Measurements from ENCODE around the gene KIAA0825.
"Not testable (repeated sequence)": the region's sequence is repeated elsewhere in the genome, so short reads cannot be mapped to it uniquely, and the experiment has no call there.

Gene KIAA0825

DNA sequence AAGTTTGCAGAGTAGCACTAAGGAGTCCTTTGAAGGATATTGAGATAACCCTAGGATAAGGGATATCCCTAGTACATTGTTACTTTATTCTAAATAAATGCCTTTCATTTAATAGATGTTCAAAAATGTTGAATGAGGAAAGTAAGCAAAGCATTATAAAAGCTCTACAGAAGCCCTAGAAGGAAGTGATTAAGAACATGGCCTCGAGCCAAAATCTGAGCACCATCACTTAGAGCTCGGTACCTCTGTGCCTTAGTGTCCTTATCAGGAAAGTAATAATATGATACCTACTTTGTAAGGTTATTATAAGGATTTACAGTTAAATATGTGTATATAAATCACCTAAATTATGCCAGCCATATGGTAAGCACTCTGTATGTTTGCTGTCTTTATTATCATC is 242.6 kb downstream of the KIAA0825 start:
- DNase-seq (ENCODE audit: low spot score): no peak

DNA sequence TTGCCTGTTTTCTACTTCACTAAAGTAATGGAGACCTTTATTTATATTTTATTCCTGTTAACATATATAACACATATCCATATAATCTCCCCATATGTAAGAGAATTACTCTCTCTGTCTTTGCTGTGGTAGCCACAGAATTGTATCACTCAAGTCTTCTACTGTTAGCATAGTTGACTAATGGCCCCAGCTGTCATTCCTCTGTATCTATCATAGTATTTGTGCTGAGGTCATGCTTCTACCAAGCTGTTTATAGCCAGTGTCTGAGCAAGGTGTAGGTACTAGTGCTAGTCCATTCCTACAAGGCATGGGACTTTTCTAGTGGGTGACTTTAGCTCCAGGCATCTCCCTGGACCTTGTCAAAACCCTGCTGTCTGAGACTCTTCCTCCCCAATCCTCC is 244.1 kb downstream of the KIAA0825 start:
- no peak for DNase-seq (ENCODE audit: low spot score)

DNA sequence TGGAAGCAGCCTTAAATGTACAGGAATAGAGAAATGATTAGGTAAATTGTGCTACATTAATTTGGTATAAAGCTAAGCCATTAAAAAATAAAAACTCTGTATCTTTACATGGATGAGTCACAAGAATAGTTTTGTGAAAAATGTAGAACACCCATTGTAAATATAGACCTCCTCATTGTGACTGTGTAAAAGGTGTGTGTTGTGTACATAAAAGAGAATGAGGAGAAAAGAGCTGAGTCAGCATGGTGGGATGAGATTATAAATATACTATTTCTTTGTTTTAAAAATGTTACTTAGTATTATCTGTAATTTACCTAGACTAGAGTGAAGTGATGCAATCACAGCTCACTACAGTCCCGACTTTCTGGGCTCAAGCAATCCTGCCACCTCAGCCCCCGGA is 250.5 kb downstream of the KIAA0825 start:
- DNase-seq (ENCODE audit: low spot score): no peak

DNA sequence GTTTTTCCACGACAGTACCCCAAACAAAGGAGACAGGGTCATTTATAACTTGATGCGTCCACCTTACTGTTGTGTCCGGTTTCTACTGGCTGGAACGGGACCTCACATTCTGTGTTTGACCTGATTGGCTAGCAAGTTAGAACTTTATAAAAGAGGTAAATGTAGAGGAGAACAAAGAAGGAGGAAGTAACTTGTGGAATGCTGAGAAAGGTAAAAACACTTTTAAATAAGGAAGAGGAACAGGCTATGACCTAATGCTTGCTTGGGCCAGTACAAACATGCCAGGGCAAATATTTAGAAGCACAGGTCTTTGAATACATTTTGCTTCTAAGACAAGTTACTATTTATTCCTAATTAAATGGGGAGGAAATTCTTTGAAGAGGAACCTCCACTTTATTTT is 251.6 kb downstream of the KIAA0825 start:
- DNase-seq (ENCODE audit: low spot score): no peak

DNA sequence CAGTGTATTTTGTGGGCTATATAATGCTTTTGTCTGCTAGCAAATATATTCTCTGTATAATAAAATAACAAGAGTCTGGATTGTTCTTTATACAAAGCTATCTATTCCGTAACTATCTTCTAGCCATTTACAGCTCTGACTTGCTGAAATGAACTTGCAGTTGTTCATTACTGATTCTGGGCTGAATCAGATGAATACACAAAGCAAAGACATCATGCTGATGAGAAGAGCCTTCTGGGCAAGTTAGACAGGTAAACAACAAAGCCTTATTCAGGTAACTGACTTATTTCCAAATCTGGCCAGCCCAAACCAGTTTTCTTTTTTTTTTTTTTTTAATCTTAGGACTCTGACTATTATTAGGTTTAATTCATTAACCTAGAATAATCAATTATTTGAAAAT is 255.5 kb downstream of the KIAA0825 start:
- DNase-seq (ENCODE audit: low spot score): no peak

DNA sequence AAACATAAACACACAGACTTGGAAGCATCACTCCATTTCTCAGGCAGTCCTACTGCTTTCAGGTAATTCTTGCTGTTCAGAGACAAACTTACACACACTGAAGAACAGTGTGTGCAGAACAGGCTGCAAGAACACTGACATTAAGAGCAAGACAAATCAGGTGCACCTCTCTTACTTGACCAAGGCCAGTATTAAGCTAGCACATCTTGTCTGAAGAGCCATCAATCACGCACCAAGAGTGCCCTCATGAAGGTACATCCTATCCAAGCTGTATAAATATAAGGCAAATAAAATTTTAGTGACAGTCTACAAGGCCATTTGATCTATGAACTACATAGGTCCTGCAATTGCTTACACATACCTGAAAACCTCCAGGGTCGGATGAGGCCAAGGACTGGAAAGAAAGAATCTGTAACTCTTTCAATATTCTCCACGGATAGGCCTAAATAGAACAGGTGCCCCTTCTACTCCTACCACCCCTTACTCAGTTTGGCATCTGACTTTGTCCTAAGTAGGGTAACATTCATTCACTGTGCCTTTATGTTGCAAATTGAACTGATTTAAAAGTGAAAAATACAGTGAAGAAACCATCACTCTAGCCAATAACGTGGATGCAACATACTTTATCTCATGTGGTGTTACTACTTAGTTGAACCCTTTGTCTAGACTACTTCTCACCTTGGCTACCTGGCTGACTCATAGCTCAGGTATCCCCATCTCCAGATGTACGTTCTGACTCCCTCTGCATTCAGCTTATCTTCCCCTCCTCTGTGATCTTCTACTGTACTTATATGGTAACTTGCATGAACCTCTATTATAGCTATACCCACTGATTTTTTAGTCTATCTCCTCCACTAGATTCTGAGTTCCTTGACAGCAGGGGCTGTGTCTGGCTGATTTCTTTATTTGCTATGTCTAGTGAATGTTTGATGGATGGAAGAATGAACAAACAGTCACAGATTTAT is 256.3 kb downstream of the KIAA0825 start:
- DNase-seq (ENCODE audit: low spot score): no peak

DNA sequence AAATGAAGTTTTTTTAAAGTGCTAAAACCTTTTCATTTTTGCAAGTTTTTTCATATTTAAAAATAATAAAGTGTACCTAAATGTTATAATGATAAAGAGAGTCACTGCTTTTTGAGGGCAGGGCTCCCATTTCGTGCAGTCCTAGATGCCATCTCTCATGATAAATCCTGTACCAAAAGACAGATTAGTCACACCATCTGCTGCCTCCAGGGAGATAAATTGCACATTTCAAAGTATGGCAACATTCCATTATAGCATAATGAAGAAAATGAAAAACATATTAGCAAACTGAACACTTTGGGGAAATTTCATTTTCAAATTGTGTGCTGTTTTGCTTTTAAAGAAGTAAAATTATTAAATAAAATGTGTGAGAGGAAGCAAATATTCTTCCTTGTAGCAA is 257.2 kb downstream of the KIAA0825 start:
- DNase-seq (ENCODE audit: low spot score): no peak

DNA sequence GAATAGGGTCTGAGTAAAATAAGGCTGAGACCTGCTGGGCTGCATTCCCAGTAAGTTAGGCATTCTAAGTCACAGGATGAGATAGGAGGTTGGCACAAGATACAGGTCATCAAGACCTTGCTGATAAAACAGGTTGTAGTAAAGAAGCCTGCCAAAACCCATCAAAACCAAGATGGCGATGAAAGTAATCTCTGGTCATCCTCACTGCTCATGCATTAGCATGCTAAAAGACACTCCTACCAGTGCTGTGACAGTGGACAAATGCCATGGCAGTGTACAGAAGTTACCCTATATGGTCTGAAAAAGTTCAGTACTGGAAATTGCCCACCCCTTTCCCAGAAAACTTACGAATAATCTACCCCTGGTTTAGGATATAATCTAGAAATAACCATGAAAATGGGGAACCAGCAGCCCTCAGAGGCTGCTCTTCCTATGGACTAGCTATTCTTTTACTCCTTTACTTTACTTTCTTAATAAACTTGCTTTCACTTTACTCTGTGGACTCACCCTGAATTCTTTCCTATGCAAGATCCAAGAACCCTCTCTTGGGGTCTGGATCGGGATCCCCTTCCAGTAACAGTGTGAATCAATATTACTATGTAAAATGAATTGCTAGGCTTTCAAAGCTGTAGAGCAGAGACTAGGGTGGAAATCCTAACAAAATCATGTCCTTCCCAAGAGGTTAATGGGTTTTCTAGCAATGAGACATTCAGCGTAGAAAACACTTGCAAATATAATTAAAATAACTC is 257.8 kb downstream of the KIAA0825 start:
- no peak for DNase-seq (ENCODE audit: low spot score)

DNA sequence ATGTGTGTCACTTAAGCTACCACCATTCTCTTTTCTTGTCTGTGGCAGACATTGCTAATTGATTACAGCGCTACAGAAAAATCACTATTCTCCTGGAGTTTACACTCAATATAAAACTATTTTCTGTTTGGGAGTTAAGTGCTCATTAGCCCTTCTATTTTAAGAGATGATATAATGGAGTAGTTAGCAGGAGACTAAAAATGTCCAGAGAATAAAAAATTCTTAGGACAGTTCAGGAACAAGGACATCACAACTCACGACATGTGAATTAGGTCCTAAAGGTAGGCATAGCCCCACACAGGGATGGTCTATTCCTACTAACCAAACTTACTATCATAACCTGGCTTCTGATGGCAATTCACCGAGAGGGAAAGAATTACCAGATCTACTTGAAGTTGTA is 258.5 kb downstream of the KIAA0825 start:
- DNase-seq (ENCODE audit: low spot score): no peak

DNA sequence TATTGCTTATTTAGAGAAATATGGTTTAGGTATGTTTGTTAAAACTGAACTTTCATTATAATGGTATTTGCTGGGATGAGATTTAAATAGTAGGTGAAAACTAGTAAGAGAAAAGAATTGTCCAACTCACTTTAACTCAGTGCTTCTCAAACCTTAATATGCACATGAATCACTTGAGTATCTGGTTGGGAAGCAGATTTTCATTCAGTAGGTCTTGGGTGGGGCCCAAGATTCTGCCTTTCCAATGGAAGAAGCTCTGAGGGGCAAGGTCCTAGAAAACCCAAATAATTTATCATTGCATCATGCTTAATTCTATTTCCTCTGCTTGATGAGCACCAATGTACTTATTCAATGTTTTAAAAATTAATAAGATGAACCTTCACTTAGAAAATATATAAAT is 262.6 kb downstream of the KIAA0825 start:
- DNase-seq (ENCODE audit: low spot score): no peak

DNA sequence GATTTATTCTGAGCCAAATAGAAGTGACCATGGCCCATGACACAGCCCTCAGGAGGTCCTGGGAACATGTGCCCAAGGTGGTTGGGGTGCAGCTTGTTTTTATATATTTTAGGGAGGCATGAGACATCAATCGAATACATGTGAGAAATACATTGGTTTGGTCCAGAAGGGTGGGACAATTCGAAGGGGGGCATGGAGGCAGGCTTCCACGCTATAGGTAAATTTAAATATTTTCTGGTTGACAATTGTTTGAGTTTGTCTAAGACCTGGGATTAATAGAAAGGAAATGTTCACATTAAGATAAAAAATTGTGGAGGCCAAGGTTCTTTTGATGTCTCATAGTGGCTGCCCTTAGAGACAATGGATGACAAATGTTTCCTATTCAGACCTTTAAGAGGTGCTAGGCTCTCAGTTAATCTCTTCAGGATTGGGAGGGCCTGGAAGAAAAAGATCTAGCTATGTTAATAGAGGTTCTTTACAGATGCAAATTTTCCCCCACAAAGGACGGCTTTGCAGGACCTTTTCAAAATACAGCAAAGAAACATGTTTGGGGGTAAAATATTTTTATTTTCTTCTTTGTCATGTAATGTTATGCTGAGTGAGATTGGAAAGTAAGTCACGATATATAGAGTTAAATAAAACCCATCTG is 263.4 kb downstream of the KIAA0825 start:
- not testable (repeated sequence) for DNase-seq (ENCODE audit: low spot score)

DNA sequence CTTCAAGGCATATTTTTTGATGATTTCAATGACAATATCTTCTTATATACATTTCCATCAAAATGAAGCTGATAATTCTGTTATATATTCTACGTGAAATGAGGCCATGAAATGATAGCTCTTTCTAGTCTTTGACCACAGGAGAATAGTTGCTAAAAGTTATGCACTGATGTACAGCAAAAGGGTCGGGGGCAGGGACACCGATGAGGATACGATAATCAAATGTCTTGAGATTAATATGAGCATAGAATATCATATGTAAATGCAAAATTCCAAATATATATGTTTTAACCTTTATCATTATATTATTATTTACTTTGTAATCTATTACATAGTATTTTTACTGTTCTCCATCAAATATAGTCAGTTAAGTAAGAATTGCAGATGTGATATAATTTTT is 264.8 kb downstream of the KIAA0825 start:
- DNase-seq (ENCODE audit: low spot score): no peak

DNA sequence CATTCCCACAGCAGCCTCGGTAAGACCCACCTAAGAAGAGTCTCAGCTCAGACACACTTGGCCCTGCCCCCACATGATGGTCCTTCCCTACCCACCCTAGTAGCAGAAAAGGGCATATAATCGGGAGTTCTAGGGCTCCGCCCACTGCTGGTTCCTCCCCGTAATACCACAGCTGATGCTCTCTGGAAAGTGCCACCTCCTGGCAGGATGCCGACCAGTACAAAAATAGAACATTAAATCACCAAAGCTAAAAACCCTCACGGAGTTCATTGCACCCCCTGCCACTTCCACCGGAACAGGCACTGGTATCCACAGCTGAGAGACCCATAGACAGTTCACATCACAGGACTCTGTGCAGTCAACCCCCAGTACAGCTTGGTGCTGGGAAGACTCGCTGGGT is 271.3 kb downstream of the KIAA0825 start:
- no peak for DNase-seq (ENCODE audit: low spot score)

DNA sequence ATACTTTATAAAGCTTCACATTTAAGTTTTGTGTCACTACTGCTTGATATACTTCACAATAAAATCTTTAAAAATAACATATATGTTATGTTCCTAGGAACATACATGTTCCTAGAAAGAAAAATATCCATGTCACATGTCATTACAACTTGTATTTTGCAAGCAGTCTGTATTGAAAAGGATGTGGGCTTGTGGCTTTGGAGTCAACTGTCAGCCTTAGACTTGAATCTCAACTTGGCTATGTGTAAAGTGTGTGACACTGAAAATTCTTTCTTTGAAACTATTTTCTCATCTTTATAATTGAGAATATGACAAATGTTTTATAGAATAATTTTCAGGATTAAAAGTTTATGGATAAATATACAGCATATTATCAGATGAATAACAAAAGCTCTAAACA is 273.1 kb downstream of the KIAA0825 start:
- DNase-seq (ENCODE audit: low spot score): no peak

DNA sequence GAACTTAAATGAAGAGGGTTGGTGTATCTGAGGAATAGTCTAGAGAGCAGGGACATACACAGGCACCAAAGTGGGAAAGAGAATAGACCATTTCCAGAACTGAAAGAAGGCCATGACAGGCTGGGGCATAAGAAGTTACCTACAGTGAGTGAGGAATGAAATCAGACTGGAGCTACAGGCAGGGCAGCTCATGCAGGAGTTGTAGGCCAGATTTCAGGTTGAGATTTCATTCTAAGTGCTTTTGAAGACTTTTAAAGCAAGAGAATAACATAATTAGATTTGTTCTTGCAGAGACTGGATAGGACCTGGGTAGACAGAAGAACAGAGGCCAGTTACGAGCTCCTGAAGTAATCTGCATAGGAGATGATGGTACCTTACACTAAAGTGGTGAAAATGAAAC is 280.8 kb downstream of the KIAA0825 start:
- DNase-seq (ENCODE audit: low spot score): no peak

DNA sequence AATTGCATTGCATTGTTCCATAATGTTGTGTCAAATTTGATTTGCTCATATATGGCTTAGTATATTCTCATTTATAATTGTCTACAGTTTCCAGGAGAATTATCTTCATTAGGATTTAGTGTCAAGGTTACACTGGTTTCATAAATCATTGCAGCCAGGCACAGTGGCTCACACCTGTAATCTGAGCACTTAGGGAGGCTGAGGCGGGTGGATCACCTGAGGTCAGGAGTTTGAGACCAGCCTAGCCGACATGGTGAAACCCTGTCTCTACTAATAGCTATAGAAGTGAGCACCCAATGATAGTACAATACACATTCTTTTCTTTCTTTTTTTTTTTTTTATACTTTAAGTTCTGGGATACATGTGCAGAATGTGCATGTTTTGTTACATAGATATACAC is 282.5 kb downstream of the KIAA0825 start:
- no peak for DNase-seq (ENCODE audit: low spot score)

DNA sequence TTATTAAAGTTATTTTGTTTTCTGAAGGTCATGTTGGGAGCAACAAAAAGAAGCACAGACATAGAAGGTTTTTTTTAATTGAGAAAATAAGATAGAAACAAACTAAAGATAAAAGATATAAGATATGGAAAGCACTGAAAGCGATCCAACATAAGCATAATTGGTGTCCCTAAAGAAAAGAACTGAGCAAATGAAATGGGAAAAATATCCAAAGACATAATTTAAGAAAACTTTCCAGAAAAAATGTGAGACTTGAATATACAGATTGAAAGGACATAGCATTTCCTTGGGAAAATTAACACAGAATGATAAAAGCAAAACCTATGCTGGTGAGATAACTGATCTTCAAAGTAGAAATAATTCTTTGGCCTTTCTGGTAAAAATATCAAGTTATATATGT is 289.3 kb downstream of the KIAA0825 start:
- no peak for DNase-seq (ENCODE audit: low spot score)

DNA sequence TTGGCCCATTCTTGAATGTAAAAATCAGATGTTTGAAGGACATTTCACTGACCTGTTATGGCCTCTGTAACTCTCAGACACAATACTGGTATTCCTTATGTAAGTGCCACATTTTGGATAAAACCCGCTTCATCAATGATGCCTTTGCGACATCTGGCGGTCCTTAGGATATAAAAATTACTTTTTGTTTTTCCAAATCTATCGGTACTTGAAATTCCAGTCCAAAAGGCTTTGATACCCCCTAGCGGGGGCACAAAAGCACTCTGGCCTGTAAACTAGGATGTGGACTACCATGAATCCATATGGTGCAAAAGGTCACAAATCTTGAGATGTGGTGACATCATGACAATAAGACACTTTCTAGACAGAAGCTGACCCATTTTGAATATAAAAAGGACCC is 291.8 kb downstream of the KIAA0825 start:
- DNase-seq (ENCODE audit: low spot score): no peak

DNA sequence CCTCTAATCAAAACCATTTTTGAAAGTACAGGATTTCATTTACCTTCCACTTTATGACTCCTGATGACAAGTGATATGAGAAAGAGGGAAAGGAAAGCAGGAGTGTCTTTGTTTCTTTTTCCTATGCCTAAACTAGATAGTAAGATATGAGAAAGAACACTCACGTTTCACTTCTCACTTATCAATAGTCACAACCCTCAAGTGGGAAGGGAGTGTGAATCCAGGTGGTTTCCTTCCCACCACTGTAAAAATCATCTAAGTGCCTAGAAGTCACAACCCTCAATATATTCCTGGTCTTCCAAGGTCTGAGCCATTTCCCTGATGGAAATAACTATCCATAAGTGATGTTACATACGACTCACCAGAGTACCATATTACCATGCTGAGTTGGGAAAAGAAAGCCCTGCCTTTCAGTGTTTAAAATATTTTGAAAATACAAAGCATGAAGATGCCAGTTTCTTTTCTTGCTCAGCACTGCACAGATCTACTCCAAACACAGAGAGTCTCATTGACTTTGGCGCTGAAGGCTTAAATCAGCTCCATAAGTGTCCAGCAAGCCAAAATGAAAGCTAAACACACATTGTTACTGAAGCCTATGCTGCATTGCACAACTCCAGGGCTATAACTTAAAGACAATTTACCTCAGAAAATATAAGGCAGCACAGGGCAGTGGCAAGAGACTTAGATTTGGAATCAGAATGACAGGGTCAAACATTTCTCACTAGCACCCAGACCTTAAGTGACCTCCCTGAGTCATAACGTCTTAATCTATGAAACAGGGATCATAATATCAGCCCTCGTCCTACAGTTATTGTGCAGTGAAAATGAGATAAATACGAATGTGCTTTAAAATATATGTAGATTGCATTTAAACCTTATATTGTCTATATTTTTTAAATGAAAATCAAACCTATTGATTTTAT is 301.2 kb downstream of the KIAA0825 start:
- no peak for DNase-seq (ENCODE audit: low spot score)

DNA sequence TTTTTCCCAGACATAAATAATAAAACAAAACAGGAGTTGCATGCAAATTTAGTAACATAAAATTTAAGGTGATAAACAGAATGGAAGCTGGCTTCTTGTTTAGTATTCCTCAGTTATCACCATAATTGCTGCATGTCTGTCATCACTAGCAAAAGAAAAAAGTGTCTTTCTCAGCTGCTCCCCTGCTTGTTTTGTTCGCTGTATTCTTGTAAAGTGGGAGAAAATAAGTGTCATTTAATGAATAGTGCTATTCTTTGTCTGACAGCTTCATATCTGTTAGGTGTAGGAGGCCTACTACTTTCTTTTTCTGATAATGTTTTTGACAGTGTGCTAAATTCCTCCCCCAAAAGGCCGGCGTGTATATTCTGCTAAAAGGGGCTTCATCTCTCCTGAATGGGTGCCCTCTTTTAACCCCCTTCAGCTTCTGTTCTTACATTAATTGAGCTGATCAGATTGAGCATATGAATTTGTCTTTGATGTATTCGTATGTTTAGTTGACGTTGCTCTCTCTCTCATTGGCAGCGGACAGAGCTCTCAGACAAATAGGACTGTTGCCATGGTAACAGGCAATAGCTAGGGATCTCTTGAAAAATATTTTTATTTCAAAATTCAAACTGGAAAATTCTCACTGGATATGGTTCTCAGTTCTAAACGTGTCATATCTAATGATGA is 303.8 kb downstream of the KIAA0825 start:
- no peak for DNase-seq (ENCODE audit: low spot score)

DNA sequence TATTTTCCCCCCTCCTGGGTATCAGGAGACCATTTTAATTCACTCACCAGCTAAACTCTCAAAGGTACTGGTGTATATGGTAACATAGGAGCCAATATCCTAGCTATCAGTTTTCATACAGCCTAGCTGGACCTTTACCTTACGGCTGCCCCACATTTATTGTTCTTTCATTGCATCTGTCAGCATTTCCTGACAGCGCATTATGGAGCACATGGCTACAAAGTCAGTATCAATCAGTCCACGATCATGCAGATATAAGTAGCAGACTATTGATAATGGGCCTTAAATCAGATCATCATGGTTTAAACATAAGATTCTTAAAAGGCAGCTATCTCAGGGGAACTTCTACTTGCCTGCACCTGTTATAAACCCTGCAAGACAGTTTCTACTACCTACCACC is 304.7 kb downstream of the KIAA0825 start:
- no peak for DNase-seq (ENCODE audit: low spot score)

Measured in ecto neural progenitor cell (in vitro differentiated cells).